HEK293 (cell line): ENCODE data around the gene RHOJ.

Experiments
- ATF2 ChIP-seq: fragments of 450-650 bp; formaldehyde crosslinking; IDR thresholded peaks from 2 replicates; pipeline ENCODE4 v1.5.1; 2016; ENCODE audit warnings: missing biosample characterization, missing genetic modification characterization, low read depth
- HIC1 ChIP-seq: fragments of 450-650 bp; formaldehyde crosslinking; IDR thresholded peaks from 2 replicates; pipeline ENCODE4 v1.5.1; 2016; ENCODE audit warnings: missing biosample characterization, missing genetic modification characterization
- KLF17 ChIP-seq: fragments of 450-650 bp; formaldehyde crosslinking; IDR thresholded peaks from 2 replicates; pipeline ENCODE4 v1.5.1; 2016; ENCODE audit warnings: missing biosample characterization, missing genetic modification characterization
- KLF7 ChIP-seq: fragments of 450-650 bp; formaldehyde crosslinking; IDR thresholded peaks from 2 replicates; pipeline ENCODE4 v1.5.1; 2016; ENCODE audit warnings: missing biosample characterization, missing genetic modification characterization, borderline replicate concordance
- PRDM10 ChIP-seq: fragments of 450-650 bp; formaldehyde crosslinking; IDR thresholded peaks from 2 replicates; pipeline ENCODE4 v1.5.1; 2016; ENCODE audit warnings: missing biosample characterization, missing genetic modification characterization
- PRDM6 ChIP-seq: fragments of 450-650 bp; formaldehyde crosslinking; IDR thresholded peaks from 2 replicates; pipeline ENCODE4 v1.5.1; 2017; ENCODE audit warnings: missing biosample characterization, missing genetic modification characterization
- ZBTB21 ChIP-seq: fragments of 450-650 bp; formaldehyde crosslinking; IDR thresholded peaks from 2 replicates; pipeline ENCODE4 v1.5.1; 2017; ENCODE audit warnings: missing biosample characterization, missing genetic modification characterization
- ZNF10 ChIP-seq: fragments of 450-650 bp; formaldehyde crosslinking; IDR thresholded peaks from 2 replicates; pipeline ENCODE4 v1.5.1; 2017; ENCODE audit warnings: missing biosample characterization, missing genetic modification characterization
- ZNF26 ChIP-seq: fragments of 450-650 bp; formaldehyde crosslinking; IDR thresholded peaks from 2 replicates; pipeline ENCODE4 v1.5.1; 2016; ENCODE audit warnings: missing biosample characterization, missing genetic modification characterization
- ZNF513 ChIP-seq: fragments of 450-650 bp; IDR thresholded peaks from 2 replicates; pipeline ENCODE4 v1.5.1; 2018; ENCODE audit warnings: missing biosample characterization, missing genetic modification characterization
- ZNF518A ChIP-seq: fragments of 450-650 bp; formaldehyde crosslinking; conservative IDR thresholded peaks from 2 replicates; pipeline ENCODE4 v1.5.1; 2016; ENCODE audit warnings: low read depth, missing biosample characterization, missing genetic modification characterization
- ZNF555 ChIP-seq: fragments of 450-650 bp; formaldehyde crosslinking; conservative IDR thresholded peaks from 2 replicates; pipeline ENCODE4 v1.5.1; 2017; ENCODE audit warnings: missing biosample characterization, mild to moderate bottlenecking, missing genetic modification characterization, inconsistent platforms
- ZNF843 ChIP-seq: fragments of 450-650 bp; formaldehyde crosslinking; IDR thresholded peaks from 2 replicates; pipeline ENCODE4 v1.5.1; 2016; ENCODE audit warnings: missing biosample characterization, missing genetic modification characterization

RHOJ gene

GRCh38 chr14:63269561-63270225 is 65.5 kb downstream of the RHOJ start (continued):
- TF ChIP-seq ATF2 (tag by site-specific recombination) (no peak), ZNF10 (tag by site-specific recombination) (no peak), PRDM6 (tag by site-specific recombination) (no peak), KLF7 (no peak), HIC1 (no peak), PRDM10 (tag by site-specific recombination) (no peak), ZNF26 (tag by site-specific recombination) (no peak), ZBTB21 (tag by site-specific recombination) (no peak), ZNF555 (no peak), ZNF843 (no peak), ZNF518A (tag by site-specific recombination) (no peak), ZNF513 (tag by site-specific recombination) (no peak), KLF17 (tag by site-specific recombination) (no peak)
